H1 (cell line): ENCODE measurements around the gene SLC6A20. TPM values are rescaled to one million over a fixed set of nuclear protein-coding genes. Genes with fewer than 3 reads are reported as not detected.

Experiments
- RFX5 ChIP-seq: IDR thresholded peaks from 2 replicates; pipeline ENCODE4 v1.6.1; 2011; ENCODE audit warnings: low read depth, low read length, improper control_type of control experiment, borderline replicate concordance
- polyA plus RNA-seq, 7 experiments: library from polyadenylated mRNA; depleted of rRNA in 3 of 7; stranded (reverse) in 5 of 7; unstranded in 2 of 7; fragments of >200 nt in 5 of 7; fragments of 200-250 nt in 2 of 7; gene quantifications; 1 replicate in 5 of 7; 2 replicates in 1 of 7; 4 replicates in 1 of 7; pipeline versions ENCODE4 v1.2.1 to v1.2.3, GENCODE V29; 2011 to 2013; ENCODE audit warnings: missing spikeins in 2 of 7, mixed read lengths in 2 of 7
- total RNA-seq: library from RNA; stranded (reverse); fragmentation: NEBNext Ultra II Directional; extraction: Animal tissue kit (Norgen Biotek cat#: 25700); gene quantifications from 2 replicates; pipeline ENCODE4 v1.2.1, GENCODE V29; 2021

Gene SLC6A20
- total and polyA plus RNA-seq, 2 of the 8 experiments (the other 6 are each of a cell fraction or from before 2014, with no cell fraction given), result 0.05 TPM; not detected in 1

DNA sequence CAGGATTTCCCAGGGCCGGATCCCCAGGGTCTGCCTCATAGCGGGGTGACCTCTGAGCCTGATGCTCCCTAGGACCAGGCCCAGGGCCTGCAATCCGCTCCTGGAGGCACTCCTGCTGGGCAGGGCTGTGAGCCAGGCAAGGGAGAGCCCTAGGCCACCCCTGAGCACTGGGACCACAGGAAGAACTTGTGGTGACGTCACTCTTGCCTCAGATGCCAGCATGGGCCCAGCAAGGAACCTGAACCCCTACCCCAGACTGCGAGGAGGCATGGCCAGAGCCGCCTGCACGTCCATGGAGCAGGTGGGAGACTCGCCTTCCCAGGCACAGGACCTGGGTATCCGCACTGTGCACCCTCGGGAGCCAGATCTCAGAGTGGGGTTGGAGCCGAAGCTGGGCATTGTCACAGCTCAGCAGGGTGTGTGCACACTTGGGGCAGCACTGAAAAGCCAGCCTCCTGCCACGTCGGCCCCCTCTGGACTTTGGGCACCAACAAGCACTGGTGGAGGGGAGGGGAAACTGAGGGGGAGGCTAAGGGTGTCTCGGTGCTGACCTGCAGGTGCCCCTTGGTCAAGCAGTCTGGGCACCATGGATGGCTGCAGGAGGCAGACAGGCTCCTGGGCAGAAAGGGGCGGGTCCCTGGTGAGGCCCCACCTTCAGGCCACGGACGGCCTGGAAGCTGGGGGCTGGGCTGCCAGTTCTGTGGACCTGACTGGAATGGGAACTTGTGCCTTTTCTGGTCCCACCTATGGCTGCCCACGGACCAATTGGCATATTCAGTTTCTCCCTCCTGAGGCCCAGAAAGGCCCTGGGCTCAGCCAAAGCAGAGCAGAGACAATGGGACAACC is 49.3 kb downstream of the SLC6A20 start (continued):
- no peak for TF ChIP-seq RFX5
